Stimulated activated CD4-positive, alpha-beta T cell treated with anti-CD3 and anti-CD28 coated beads, Interleukin-2, amount 100 ng/mL, for 4 hours (primary cell): ENCODE measurements around the gene NRTN.
"Not testable (repeated sequence)": the region's sequence is repeated elsewhere in the genome, so short reads cannot be mapped to it uniquely, and the experiment has no call there.

Experiments used
- DNase-seq: peaks from one replicate; pipeline ENCODE4 v3.0.0-alpha.2; 2020; ENCODE audit warnings: low read depth

The NRTN gene

DNA sequence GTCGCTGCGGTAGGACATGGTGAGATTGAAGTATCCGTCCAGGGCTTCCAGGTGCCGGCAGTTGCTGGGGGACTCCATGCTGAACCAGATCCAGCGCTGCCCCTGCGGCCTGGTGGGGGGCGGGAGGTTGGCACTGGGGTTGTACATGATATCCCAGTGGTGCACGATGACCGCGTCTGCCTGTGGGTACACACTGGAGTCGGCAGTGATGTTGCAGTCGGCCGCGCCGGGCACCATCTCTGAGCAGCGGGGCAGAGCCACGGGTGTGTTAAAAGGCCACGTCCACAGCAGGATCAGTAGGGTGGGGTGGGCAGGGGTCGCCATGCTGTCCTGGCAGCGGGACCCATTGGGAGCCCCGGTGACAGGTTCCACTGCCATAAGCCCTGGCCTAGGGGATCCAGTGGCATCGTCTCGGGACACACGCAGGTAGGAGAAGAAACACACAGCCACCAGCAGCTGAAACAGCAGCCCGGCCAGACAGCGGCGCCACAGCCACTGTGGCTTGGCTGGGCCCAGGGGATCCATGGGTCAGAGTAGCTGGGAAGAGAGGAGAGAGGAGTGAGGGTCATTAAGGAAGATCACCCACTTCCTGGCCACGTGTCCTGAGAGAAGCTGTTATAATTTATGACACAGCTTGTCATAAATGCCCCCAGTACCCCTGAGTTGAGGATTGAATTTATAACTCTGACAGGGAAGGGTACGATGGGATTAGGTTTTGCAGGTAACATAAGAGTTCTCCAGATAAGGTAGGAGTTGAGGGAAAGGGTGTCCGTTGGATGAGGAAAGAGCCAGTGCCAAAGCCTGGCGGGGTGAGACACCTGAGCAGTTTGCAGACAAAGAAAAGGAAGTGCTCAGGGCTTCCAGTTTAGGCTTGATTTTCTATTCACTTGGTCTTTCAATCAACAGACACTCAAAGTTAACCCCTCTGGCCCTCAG, 62.6 kb downstream of the NRTN start:
- DNase-seq = no peak

DNA sequence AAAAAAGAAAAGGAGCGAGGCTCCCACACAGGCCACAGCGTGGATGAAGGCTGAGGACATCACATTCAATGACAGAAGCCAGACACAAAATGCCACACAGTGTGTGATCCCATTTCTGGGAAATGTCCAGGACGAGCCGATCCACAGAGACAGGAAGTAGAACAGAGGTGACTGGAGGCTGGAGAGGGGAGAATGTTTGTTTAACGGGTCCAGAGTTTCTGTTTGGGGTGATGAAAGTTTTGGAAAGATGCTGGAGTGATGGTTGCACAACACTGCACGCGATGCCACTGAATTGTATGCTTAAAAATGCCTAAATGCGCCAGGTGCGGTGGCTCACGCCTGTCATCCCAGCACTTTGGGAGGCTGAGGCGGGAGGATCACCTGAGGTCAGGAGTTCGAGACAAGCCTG, 66.1 kb downstream of the NRTN start:
- no peak for DNase-seq

DNA sequence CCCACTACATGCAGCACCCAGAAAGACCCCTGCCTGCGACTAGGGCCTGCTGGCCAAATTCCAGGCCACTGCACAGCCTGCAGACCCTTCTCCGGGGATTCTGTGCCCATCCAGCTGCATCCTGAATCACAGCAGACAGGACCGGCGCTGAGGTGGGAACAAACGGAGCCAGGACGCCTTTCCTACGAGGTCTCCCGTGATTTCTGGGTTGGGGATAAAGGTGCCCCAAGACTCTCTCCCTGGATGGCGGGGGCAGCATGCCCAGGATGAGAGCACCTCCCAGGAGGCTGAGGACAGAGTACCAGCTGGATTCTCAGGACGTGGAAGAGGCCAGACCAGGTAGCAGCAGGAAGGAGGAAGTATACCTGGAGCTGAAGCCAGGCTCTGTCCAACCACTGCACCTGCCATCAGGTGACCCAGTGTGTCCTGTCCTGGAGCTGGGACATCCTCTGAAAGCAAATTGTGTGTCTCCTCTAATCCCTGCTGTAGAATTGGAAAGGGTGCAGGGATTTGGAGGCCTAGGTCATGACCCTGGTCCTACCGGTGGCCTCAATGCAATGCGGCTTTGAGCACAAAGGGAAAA, 68.8 kb downstream of the NRTN start:
- DNase-seq = no peak

DNA sequence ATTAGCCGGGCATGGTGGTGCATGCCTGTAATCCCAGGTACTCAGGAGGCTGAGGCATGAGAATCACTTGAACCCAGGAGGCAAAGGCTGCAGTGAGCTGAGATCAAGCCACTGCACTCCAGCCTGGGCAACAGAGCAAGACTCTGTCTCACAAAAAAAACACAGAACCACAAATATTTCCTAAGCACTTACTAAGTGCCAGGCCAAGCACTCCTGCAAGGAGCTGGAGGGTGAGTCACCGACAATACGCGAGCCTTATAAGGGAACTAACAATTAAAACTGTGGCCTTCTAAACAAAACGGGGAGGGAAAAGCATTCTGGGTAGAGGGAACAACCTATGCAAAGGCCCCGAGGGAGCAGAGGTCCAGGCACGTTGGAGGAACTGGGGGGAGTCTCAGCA, 69.6 kb downstream of the NRTN start:
- not testable (repeated sequence) for DNase-seq

DNA sequence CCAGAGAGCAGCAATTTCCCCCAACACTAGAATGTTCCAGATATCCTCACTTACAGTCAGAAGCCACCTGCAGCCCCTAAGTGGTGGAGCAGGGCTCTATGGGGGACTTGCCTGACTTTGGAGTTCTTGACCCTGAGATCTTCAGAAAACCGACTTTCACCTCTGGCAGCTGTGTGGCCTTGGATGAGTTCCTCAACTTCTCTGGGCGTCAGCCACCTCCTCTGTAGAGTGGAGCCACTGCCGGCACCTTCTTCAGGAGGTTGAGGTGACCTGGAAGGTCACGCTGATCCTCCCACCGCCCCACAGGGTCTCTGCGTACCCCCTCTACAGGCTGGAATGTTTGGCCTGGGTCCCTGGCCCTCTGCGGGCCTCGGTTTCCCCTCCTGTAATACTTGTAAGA, 72.6 kb downstream of the NRTN start:
- DNase-seq = no peak

DNA sequence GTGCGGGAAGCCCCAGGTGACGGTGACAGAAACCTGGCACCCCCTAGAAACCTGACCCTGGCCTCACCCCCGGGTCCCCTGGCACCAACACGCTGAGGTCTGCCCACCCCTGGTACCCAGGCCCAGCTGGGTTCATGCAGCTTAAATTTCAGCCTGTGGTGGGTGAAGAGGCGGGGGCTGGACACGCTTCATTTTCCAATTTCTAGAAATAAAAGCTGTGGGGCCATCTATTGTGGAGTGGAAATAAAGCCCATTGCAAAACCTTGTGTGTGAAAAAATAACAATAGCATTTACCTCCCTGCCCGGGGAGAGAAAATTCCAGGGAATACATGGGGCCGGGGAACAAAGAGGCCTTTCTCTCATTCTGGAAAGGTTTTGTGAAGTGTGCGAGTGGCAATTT, 73.0 kb downstream of the NRTN start:
- no peak for DNase-seq
